ENCODE data around the gene RGS2. TPM values are rescaled to one million over a fixed set of nuclear protein-coding genes. Genes with fewer than 3 reads are reported as not detected.

The RGS2 gene
- total RNA-seq, 1 donor from 2014 or later, result 42.5 TPM

DNA sequence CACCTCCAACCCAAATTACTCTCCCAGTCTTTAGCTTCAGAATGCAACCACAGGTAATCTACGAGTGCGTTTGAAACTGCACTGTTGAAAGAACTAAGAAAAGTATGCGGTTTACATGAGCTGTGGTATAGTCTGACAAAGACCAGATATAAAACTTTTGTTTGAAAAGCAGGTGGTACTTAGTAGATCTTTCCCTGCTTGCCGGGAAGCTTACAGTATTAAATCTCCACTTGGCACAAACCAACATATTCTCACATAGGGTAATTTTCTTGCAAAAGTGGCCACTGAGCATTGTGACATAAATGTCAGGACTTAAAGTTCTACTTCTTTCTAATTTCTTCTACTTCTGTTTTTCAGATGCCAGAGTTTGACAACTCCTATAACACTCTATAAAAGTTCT, 8.4 kb downstream of the RGS2 start:
- DNase-seq (ENCODE audit: low spot score) (no peak), ATAC-seq (no peak)
- intact Hi-C loops (cut with DNase I), result no loop called here

GRCh38 chr1:192821296-192821695, 12.5 kb downstream of the RGS2 start:
- ATAC-seq, result no peak

DNA sequence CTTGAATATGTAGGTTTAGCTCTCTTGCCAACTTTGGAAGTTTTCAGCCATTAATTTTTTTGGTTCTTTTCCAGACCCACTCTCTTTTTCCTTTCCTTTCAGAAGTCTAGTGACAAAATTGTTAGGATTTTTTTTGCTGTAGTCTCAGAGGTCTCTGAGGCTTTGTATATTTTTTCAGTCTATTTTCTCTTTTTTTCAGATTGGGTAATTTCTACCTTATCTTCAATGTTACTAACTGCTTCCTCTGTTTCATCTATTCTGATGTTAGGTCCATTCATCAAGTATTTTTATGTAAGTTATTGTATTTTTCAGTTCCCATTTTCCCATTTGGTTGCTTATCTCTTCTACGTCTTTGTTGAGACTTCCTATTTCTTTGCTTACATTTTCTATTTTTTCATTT, 15.7 kb downstream of the RGS2 start:
- intact Hi-C loops (cut with DNase I), result no loop called here
- no peak for DNase-seq (ENCODE audit: low spot score)
- ATAC-seq, result no peak

More at GRCh38 chr1:192821296-192821695, 12.5 kb downstream of the RGS2 start:
- no peak for DNase-seq (ENCODE audit: low spot score)
- intact Hi-C loops (cut with DNase I), result no loop called here

DNA sequence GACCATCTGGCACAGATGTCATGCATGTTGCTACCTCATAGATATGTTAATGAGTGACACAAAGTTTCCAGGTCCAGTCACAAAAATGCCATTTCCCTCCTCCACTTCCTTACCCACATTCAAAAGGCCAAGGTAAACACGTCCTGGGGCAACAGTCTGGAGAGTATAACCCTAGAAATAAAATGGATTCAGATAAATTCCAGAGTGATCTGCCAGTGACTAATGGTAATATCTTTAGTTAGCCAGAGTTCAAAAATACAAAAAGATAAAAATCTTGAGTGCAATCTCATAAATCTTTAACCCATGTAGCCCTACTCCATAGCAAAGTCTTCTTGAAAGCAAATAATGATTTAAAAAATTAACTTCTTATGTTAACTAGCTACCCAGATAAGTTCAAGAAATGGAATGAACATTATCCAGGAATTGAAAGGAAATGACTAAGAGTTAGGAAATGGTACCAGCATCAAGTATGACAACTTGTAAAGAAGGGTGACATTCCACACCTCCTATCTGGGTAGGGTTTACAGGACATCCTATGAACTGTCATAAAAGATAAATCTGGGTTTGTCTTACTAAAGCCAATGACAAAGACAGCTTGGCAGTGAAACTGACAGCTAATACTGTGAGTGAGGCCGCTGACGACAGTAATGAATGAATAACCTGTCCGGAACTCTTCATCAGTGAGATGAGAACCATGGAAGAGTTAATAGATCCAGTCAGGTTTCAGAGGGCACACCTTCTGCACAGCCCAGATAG, 18.1 kb downstream of the RGS2 start:
- no peak for ATAC-seq

DNA sequence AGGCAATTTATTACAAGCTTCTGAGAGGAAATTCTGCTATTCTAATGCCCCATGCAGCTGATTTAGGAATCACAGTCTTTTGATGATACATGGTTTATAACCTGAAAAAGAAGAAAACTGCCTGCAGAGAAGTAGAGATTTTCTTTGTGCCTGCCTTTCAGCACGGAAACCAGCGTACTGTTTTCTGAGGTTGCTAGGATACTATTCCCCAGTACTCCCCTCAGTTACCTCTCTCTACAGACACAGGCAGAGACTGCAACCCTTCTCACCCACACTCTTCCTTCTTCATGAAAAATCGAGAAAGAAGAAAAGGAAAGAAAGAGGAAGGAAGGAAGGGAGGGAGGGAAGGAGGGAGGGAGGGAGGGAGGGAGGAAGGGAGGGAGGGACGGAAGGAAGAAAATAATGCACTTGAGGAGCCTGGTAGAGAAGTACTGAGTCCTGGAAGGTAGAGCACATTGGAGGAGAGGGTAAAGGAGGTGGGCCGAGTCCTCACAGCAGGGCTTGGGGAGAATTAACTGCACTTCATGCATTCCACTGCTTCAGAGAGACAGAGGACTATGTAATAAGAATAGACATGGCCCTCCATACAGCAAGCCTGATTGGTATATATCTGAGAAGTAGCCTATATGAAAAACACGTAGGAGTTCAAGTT, 21.9 kb downstream of the RGS2 start:
- DNase-seq (ENCODE audit: low spot score), result no peak
- no peak for ATAC-seq
- intact Hi-C loops (cut with DNase I), result no loop called here

More for the DNA sequence above, 18.1 kb downstream of the RGS2 start:
- no peak for DNase-seq (ENCODE audit: low spot score)
- intact Hi-C loops (cut with DNase I), result no loop called here

DNA sequence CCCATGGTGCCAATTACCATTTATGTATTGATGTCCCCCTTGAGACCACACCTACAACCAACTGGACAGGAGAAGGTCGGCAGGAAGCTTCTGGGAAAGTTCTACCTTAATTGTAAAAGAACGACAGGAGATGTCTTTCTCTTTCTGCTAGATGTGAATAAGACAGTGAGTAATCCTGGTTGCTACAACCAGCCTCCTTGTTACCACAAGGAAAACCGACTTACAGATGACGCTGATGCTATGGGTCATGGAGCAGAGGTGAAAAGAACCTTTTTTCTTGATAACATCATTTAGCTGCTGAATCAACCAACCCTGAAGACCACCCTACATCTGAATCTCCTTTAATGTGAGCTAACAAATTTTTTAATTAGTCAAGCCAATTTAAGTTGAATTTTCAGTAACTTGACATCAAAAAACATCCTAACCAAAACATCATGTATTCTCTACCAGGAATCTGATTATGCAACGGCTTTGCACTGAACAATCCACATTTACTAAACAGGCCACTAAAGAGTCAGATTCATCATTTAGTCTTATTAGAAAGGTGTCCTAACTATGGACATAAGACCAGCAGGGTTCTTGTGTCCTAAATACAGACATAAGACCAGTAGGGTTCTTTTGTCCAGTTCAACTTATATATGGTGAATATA, 23.0 kb downstream of the RGS2 start:
- ATAC-seq (no peak), DNase-seq (ENCODE audit: low spot score) (no peak)
- intact Hi-C loops (cut with DNase I), result no loop called here

DNA sequence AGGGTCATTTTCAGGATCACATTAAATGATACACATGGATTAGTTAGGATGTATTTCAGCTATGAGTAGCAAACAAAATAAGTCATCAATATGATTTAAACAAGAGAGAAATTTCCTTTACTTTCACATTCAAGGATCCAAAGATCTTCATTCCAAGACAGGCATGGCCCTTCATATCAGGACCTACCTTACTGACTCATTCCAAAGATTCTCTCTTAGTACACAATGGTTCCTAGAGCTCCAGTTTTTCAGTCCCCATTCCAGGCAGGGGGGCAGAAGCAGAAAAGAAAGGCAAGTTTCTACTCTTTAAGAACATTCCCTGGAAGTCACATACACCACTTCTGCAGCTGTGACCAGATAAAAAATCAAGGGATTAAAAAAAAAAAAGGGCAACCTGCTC, 23.7 kb downstream of the RGS2 start:
- DNase-seq (ENCODE audit: low spot score), result no peak
- no peak for ATAC-seq
- intact Hi-C loops (cut with DNase I), result no loop called here

- no peak for ATAC-seq
- no peak for DNase-seq (ENCODE audit: low spot score)
- intact Hi-C loops (cut with DNase I), result no loop called here
These were observed 26.3 kb downstream of the RGS2 start for GRCh38 chr1:192835116-192835515.

DNA sequence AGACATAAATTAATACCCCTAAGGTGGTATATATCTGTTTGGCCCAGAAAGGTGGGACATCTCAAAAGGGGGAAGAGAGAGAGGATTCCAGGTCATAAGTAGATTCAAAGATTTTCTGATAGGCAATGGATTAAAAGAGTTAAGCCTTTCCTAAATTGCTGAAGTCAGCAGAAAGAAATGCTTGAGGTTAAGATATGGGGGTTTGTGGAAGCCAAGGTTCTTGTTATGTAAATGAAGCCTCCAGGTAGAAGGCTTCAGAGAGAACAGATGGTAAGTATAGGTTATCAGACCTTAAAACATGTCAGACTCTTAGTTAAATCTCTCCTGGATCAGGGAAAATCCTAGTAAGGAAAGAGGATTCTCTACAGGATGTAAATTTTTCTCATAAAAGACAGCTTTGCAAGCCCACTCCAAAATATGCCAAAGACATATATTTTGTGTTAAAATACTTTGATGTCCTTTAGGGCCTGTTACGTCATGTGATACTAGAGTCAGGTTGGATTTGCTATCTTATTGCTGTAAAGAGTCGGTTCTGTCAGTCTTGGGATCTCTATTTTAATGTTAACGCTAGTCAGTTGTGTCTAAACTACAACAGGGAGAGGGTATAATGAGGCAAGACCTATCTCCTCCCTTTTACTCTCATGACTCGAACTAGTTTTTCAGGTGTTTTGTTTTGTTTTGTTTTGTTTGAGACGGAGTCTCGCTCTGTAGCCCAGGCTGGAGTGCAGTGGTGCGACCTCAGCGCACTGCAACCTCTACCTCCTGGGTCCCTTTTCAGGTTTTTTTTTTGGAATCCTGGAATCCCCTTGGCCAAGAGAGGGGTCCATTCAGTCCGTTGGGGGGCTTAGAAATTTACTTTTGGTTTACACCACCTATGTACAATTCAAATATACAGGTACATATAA, 30.6 kb downstream of the RGS2 start:
- intact Hi-C loops (cut with DNase I), result no loop called here
- no peak for ATAC-seq
- no peak for DNase-seq (ENCODE audit: low spot score)

DNA sequence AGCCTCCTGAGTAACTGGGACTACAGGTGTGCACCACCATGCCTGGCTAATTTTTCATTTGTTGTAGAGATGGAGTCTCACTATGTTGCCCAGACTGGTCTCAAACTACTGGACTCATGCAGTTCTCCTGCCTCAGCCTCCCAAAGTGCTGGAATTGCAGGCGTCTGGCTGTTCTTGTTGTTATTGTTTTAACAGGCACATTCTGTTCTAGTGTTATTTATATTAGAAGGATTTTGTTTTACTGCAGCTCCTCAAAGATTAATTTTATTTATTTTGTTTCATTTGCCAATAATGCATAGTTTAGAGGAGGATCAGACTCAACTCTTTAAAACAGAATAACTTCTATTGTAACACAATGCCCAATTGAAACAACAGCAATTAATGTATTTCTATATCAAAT, 35.5 kb downstream of the RGS2 start:
- no peak for ATAC-seq

DNA sequence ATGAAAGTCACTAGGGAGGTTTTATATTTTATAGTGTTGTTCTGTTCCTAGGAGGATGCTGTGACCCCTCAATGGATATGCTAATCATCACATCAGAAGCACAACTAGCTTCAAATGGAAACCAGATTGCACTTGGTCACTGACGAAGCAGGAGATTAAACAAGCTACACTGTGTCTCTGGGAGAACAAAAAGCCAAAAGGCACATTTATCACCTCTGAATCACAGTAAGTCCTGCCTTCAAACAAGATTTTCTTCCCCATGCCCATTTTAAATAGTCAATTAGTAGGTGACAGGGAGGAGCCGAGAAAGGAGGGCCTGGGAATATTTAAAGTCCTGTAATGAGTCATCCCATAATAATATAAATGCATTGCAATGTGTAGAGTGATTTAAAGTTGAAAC, 38.1 kb downstream of the RGS2 start:
- ATAC-seq, result no peak
- no peak for DNase-seq (ENCODE audit: low spot score)
- intact Hi-C loops (cut with DNase I), result no loop called here

More for the DNA sequence above, 35.5 kb downstream of the RGS2 start:
- no peak for DNase-seq (ENCODE audit: low spot score)
- intact Hi-C loops (cut with DNase I), result no loop called here

- ATAC-seq (no peak), DNase-seq (ENCODE audit: low spot score) (no peak)
- intact Hi-C loops (cut with DNase I), result no loop called here
These were observed 40.2 kb downstream of the RGS2 start for GRCh38 chr1:192849011-192849410.

DNA sequence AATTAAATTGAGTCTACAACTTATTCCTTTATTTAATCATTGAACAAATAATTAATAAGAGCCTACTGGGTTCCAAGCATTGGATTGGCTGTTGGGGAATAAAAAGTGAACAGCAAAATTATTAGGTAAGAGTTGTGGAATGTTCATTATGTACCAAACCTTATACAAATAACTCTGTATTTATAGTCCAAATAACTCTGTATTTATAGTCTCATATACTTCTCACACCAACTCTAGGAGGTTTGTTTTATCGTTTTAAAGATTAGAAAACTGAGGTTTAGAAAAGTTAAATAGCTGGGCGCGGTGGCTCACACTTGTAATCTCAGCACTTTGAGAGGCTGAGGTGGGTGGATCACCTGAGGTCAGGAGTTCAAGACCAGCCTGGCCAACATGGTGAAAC, 40.6 kb downstream of the RGS2 start:
- no peak for ATAC-seq

GRCh38 chr1:192852001-192852947, 43.4 kb downstream of the RGS2 start:
- DNase-seq (ENCODE audit: low spot score), result no peak
- intact Hi-C loops (cut with DNase I), result no loop called here
- ATAC-seq, result no peak

More for the DNA sequence above, 40.6 kb downstream of the RGS2 start:
- intact Hi-C loops (cut with DNase I), result no loop called here
- no peak for DNase-seq (ENCODE audit: low spot score)

DNA sequence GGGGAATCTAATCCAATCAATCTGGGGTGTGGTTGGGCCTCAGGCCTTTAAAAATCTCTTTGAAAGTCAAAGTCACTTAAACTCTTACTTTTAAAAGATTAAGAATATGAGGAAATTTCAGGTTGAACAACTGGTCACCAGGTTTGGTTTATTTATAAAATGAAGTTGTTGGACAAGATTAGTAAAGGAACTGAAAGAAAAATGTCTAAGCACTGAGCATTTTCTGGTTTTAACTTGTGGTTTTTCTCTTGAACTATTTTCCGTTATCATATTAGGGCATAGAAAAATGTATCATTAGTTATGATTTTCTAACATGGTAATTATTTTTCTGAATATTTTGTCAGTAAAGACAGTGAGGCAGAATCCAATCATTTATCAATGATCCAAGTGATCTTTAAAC, 49.6 kb downstream of the RGS2 start:
- DNase-seq (ENCODE audit: low spot score), result no peak
- intact Hi-C loops (cut with DNase I), result no loop called here
- ATAC-seq, result no peak

DNA sequence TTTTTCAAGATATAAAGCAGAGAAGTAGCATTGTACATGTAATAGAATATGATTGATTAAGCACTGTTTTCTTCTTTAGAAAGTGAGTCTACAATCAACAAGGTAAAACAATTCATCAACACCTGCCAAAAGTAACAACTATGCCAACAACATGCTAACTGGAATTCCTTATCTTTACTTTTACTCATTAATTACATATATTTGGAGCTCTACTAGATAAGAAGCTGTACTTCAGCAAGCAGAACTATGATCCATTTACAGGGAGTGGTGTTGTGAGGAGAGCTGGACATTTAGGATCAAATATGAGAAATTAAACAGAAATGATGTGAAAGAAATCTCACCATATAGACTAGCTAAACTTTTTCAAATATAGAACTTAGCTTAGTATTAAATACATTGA, 51.0 kb downstream of the RGS2 start:
- ATAC-seq (no peak), DNase-seq (ENCODE audit: low spot score) (no peak)
- intact Hi-C loops (cut with DNase I), result no loop called here

GRCh38 chr1:192860478-192861185, 51.8 kb downstream of the RGS2 start:
- DNase-seq (ENCODE audit: low spot score) (no peak), ATAC-seq (no peak)
- intact Hi-C loops (cut with DNase I), result no loop called here

- no peak for ATAC-seq
These were observed 53.0 kb downstream of the RGS2 start for GRCh38 chr1:192861860-192862259.

More at GRCh38 chr1:192861860-192862259, 53.0 kb downstream of the RGS2 start:
- no peak for DNase-seq (ENCODE audit: low spot score)
- intact Hi-C loops (cut with DNase I), result no loop called here
